Ishikawa (cell line): ENCODE measurements around the gene OBSCN.

Experiments
- CREB1 ChIP-seq: IDR thresholded peaks from 2 replicates; pipeline ENCODE4 v1.6.1; 2012; ENCODE audit warnings: low read depth
- NFIC ChIP-seq: IDR thresholded peaks from 2 replicates; pipeline ENCODE4 v1.6.1; 2012
- RAD21 ChIP-seq: IDR thresholded peaks from 2 replicates; pipeline ENCODE4 v1.6.1; 2012; ENCODE audit warnings: low read depth
- REST ChIP-seq: IDR thresholded peaks from 2 replicates; pipeline ENCODE4 v1.6.1; 2012; ENCODE audit warnings: low read depth, mild to moderate bottlenecking
- TAF1 ChIP-seq: IDR thresholded peaks from 2 replicates; pipeline ENCODE4 v1.6.1; 2012; ENCODE audit warnings: low read depth, mild to moderate bottlenecking
- USF1 ChIP-seq: IDR thresholded peaks from 2 replicates; pipeline ENCODE4 v1.6.1; 2012
- YY1 ChIP-seq: IDR thresholded peaks from 2 replicates; pipeline ENCODE4 v1.6.1; 2012; ENCODE audit warnings: low read depth

- no peak for TF ChIP-seq RAD21
- no peak for TF ChIP-seq REST
- no peak for TF ChIP-seq USF1
- no peak for TF ChIP-seq YY1
- TF ChIP-seq NFIC = no peak
- TF ChIP-seq CREB1 = no peak
- TF ChIP-seq TAF1 = no peak
Observed at GRCh38 chr1:228166170-228166936, 41.5 kb upstream of the OBSCN start.
